ENCODE results near the gene SPTAN1.

- no peak for TF ChIP-seq CTCF (conservative IDR thresholded peaks at IDR 0.05)
- no peak for TF ChIP-seq ZFX (IDR thresholded peaks at IDR 0.05)
These were observed 67.4 kb downstream of the SPTAN1 start for GRCh38 chr9:128619779-128620178.
